NCI-H2107 treated with DMSO at 0.1 percent for 48 hours (cell line): Measurements from ENCODE around the gene CTNNA2.
A peak's percentile ranks its signal among the peaks of the same experiment; 100 is the strongest.

Experiments used
- DNase-seq: peaks from one replicate; lab custom pipeline; 2025; ENCODE audit not compliant: unreplicated experiment; lab: John Stamatoyannopoulos, UW

The CTNNA2 gene

DNA sequence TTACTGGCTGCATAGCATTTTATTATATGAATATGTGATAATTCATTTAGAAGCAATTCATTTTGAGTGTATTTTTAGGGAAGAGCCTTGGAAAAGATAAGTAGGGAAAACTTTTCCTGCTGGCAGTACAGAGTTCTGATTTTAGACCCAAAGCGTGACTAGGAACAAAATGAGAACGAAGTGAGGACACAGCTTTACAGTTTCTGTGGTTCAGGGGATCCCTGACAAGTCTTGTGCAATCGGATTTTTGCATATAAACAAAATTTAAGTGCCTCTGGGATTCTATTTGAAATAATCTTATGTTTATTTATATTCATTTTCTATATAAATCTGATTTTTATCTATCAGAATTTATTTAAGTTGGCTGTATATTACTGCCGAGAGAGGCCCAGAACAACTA lies 402.6 kb downstream of the CTNNA2 start:
- no peak for DNase-seq

DNA sequence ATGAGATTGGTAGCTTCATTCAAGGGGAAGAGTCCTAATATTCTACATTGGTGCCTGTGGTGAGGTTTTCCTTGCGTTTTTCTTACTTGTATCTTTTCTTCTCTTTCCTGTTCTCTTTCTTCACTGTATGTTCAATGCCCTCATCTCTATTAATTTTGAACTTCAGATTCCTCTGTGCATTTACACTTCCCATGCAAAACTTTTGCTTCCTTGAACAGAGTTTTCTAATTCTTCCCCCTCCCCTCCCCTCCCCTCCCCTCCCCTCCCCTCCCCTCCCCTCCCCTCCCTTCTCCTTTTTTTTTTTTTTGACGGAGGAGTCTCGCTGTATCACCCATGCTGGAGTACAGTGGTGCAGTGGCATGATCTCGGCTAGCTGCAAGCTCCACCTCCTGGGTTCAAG lies 403.4 kb downstream of the CTNNA2 start:
- DNase-seq = no peak

DNA sequence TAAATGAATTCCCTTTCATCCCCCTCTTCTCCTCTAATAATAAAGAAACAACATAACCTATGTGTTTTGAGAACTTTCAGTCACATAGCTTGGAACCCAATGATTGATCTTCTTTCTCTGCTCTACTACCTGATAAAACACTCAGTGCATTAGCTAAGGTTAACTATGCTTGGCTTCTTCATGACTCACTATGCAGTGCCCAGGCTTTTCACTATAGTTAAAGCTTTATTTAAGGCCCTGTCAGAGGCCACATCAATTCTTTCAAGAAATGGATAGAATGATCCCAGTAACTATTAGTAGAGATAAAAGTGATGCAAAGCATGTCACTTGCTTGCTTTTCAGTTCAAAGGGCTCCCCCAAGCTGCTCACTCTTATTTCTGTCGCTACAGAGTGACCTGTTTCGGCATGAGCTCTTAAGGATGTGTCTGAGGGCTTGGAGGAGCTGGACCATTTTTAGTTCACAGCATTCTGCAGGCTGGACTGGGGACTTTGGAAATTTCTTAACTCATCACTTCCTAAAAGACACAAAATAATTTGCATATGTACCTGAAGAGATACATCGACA lies 407.7 kb downstream of the CTNNA2 start:
- no peak for DNase-seq

DNA sequence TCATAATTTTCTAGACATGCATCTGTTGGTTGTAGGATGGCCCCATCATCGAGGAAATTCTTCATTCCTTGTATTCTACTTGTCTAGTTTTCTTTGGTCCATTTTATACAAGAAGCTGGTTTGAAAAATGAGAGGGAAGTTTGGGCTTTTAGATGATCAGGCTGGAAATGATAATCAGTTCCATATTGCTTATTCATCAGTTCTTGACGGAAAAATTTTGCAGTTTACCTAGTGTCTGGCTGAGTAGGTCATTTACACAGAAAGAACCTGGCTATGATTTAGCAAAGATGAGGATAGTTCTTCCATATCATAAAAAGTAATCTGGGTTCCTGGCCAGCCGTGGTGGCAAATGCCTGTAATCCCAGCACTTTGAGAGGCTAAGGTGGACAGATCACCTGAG lies 416.8 kb downstream of the CTNNA2 start:
- DNase-seq = no peak

DNA sequence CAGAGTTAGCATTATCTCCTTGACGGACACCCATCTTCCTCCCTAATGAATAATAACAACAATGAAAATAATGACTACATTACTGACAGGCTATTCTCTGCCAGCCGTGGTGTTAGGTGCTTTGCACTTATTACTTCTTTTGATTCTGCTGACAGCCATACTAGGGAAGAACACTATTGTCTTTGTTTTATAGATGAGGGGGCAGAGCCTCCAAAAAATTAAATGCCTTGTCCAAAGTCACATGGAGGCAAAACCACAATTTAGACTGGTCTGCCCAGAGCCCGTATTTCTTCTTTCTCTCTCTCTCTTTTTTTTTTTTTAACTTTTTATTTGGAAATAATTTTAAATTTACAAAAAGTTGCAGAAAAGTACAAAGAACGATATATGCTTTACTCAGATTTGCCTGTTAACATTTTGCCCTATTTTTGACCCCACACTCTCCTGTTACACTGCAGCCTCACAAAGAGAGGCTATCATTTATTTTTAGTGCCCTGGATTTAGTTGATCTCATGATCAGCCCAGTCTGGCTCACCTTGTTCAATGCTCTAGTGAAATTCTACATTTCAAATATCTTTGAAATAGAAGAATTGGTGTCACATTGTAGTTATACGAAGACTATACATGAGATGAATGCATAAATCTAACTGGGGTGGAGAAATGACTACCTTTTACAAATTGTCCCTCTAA lies 422.3 kb downstream of the CTNNA2 start:
- no peak for DNase-seq

DNA sequence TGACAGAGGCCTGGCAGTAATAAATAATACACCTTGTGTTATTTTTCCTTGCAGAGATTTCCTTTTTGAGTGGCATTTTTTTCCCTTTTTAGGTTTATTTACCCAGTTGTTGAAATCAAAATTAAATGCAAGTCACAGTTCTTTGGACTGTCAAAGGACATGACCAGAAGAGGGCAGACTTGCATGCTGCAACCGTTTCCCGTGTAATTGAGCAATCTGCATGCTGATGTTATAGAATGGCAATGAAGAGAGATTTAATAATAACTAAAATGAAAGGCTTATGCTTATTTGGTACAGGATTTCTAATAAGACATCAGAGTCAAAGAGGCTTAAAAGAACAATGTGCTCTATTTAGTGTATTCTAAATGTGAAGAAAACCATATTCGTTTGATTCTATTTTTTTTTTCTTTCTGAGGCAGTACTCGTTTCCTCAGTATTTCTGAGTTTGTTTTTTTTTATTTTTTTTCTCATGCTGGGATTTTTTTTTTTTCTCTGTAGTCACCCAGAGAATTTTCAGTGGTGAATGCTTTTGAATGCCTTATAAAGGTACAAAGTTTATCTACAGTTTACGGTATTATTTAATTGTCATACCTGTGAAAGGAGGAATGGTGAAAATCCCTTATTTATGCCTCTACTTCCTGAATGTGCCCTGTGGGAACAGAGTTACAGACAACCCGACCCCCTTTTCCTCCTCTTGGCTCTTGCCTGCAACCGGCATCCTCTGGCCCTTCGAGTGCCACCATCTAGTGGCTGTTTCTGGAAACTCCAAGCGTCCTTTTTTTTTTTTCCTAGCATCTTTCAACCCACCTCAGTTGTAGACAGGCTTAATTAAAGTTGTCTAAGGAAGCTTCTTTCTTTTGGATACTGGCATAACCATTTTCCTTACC lies 423.2 kb downstream of the CTNNA2 start:
- peak; percentile 39 for DNase-seq

DNA sequence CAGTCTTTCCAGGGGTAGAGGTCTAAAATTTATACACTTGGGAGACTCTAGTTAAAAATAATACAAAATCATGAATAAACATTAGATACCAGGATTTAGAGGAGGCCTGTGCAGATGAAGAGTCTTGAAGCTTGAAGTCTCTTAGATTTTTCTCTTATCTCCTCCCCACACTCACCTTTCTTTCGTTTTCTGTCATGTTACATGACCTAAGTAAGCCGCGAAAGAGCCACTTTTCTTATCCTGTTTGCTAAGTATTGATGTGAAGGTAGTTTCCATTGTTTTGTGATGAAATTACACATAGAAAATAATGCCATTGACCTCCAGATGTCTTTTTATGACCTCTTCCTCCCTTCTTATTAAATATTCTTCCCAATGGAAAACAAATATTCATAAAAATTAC lies 423.9 kb downstream of the CTNNA2 start:
- no peak for DNase-seq

DNA sequence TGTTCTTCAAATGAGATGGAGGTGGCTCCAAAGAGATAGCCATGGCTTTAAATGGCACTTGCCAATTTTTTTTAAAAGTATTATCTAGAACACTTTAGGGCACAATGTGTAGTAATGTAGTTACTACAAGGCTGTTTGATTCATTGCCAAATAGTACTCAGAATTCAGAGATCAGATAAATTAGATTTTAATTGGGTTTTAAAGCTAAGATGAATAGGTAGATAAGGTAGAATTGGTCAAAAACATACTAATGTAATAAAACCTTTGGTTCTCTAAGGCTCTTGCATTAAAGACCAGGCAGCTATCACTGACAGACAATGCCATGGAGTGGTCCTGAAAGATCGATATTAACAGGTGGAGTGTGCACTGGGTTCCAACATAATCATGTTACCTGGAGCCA lies 425.8 kb downstream of the CTNNA2 start:
- DNase-seq = no peak

DNA sequence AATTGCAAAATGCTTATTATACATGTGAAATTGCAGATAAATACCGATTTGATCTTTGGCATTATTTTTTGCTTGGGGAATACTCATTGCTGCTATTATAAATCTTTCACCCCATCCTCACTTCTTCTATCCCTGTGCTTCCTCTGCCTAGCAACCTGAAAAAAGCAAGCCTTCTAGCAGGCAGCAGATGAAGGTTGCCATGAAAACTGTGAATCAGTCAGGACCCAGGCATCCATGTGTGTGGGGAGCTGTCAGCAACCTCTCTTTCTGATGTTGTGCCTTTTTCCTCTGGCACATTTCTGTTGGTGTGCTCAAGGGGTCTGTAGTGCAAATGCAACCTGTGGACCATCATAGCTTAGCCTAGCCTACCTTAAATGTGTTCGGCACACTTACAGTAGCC lies 427.5 kb downstream of the CTNNA2 start:
- DNase-seq = no peak

DNA sequence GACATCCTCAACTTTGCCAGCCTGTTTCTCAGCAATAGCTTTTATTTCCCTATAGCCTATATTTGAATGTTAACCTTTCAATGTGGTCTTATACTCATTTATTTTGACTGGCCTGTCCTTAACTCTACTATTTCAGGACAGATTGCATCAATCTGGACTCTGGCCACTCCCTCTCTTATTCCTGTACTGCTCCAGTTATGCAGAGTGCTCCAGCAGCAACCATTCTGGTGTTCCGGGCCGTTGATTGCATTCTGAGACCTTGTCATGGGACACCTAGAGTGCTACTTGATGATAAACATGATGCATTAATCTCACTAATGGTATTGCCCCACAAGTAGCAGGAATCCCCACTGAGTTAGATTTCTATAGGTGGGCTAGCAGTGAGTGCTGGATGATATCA lies 428.3 kb downstream of the CTNNA2 start:
- no peak for DNase-seq

DNA sequence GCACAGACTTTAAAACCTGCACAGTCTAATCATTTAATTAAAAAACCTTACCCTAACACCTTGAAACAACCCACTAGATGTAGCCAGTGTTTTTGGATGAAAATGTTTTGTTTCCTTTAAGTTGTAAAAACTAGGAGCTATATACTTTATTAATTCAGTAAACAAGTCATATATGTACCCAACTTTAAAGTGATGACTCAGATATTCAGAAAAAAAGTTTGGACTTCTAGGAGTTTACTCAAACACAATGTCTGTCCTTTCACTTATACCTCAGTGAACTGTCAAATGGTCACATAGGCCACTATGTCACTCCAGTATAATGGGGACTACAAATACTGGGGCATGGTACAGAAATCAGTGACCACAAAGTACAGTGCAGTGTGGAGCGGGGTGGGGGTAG lies 431.4 kb downstream of the CTNNA2 start:
- DNase-seq = no peak

DNA sequence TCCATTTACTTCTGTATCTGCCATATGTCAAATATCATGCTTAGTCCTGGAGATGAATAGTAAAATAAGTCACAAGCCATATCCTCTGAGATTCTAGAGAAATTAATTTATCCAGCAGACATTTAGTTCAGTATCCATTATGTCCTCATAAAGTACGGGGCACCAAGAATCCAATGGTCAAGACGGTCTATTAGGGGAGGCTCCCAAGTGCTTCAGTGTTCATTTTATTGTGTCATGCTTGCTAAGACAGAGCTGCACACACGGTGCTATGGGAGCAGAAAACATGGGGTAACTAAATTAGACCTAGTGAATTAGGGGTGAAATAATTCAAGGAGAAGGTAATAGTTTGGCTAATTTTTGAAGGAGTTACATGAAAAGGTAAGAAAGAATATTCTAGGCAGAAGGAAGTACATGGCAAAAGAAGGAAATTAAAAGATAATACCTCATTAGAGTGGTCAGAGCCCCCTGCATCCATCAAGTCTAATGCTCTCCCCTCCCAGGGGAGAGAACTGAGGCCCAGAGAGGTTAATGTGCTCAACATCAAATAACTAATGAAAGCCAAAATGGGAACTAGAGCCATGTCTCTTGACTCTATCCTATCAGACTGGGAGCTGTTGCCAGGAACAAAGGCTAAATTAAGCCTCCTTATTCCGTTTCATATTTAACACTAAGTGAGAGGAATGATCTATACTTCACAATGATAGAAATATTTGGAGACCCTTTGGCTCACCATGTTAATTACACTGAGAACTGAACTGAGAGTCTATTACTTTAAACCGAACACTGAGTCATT lies 433.0 kb downstream of the CTNNA2 start:
- no peak for DNase-seq

DNA sequence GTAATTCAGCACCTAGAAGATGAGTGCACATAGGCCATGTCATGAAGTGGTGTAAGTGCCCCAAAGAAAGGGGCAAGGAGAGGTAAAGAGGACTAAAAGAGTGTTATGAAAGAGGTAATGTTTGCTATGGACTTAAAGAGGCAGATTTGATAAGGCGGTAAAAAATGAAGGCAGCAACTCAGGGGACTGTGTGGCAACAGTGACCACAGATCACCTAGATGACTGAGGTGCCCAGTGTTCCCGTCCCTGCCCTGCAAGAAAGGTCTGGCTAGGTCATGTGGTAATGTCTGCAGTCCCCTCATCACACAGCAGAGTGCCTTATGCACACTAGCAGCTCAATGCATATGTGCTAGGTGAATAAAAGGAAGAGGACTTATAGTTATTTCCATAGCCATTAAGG lies 434.9 kb downstream of the CTNNA2 start:
- DNase-seq = no peak

DNA sequence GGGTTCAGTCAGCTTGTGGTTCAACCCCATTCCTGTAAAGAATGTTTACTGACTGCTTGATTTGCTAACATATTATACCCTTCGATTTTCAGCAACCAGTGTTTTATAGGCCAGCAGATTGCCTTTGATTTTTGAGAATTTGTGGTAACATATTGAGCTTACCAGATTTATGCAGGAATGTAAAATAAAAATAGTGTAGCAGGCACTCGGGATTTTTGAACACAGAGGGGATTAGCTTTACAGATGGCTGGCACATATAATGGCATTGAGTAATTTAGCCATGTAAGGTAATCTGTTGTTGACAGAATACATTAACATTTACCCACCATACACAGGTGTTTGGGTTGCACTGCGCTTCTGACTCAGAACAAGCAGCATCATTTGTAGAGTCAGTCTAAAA lies 437.7 kb downstream of the CTNNA2 start:
- DNase-seq = no peak

DNA sequence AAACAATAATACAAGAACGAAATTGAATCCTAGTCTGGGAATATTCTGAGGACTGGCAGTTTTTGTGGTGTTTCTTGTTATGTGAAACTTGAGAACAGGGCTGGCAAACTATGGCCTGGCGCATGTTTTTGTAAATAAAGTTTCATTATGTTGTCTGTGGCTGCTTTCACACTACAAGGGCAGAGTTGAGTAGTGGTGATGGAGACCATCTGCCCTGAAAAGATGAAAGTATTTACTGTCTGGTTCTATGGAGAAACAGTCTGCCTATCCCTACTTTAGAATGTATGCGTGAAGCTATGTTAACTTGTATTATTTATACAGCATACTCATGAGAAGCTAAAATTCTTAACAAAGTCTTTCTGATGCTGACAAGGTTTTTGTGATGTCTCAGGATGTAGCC lies 439.8 kb downstream of the CTNNA2 start:
- DNase-seq = peak; percentile 6

DNA sequence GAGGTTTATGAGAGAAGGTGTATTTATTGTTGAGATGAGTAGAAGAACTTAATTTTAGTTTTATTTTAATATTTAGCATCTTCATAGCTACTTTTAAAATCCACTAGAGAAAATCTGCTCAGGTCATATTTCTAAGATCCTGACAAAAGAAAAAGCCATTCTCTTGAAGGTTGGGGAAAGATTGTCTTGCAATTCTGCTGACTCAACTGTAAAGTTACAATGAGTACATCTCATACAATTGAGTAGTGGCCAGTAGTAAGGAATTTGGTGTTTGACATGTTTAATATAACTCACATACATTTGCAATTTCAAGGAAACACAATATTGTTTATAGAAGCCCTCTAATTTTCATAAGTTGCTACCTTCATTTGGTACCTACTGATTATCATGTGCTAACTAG lies 447.2 kb downstream of the CTNNA2 start:
- no peak for DNase-seq

DNA sequence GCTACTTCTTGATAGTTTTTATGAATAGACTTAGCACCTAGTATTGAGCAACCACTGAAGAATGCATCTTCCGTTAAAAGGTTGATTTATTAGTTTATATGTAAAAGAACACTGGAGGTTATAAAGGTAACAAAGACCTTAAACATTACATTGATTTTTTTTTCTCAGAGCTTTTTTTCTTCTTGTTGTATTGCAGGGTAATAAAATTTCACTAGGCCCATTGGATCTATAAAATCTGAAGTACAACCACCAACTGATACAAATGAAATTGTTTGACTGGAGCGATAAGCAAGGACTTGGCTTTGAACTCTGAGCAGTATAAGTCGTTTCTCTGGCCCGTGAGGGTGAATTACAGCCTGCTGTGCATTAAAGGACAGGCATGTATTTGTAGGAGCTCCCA lies 447.7 kb downstream of the CTNNA2 start:
- no peak for DNase-seq

DNA sequence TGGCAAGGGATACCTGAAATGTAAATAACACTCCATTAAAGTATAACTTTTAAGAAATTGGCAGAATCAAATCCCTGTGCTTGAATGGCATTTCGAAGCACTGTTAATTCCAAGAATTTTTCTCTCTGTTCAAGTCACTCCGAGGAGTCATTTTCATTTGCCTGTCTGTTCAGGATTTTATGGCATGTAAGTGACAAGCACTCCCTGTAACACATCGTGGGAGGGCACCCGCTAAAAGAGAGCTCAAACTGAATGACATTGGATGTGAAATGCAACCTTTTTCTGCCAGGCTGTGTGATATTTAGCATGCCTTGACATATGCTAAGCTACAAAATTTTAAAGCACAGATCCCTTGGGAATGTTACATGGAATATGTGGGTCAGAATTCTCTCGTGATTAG lies 452.1 kb downstream of the CTNNA2 start:
- no peak for DNase-seq

DNA sequence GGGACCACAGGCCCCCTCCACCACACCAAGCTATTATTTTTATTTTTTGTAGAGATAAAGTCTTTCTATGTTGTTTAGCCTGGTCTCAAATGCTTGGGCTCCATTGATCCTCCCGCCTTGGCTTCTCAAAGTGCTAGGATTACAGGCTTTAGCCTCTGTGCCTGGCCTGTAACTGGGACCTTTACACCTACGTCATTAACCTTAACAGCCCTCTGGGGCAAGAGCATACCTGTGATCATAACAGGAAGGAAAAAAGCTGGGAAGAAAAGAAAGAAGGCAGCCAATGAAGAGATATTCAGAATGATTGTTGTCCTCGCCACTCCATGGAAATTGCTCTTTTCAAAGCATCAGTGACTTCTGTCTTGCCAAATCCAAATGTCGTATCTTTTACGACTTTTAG lies 453.5 kb downstream of the CTNNA2 start:
- DNase-seq = no peak

DNA sequence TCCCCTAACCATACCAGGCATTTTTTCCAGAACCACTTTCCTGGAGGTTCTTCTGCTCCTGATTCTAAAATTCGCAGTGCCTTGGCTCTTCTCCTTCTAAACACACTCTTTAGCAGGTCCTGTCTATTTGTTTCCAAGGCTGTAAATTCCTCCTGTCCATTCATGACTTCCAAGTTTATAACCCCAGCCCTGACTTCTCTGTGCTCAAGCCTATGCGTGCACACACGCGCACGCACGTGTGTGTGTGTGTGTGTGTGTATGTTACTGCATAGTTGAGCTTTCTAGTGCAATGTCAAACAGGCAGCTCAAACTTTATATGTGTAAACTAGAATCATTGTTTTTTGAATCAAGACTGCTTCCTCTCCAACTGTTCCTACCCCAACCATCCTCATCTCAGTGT lies 454.0 kb downstream of the CTNNA2 start:
- no peak for DNase-seq

DNA sequence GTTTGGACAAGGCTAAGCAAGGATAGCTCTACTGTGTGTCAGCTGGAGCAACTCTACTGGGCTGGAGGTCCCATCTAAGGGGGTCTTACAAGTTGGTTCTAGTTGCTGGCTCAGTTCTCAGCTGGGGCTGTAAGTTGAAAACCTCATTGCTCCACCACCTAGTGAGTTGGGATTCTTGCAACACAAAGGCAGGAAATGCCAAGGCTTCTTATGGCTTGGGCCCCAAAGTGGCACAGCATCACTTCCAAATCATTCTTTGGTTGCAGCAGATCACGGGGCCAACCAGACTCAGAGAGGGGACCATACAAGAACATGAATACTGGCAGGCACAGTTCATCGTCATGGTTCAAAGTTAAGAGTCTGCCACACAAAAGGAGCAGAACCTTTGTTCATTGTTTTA lies 459.0 kb downstream of the CTNNA2 start:
- no peak for DNase-seq

DNA sequence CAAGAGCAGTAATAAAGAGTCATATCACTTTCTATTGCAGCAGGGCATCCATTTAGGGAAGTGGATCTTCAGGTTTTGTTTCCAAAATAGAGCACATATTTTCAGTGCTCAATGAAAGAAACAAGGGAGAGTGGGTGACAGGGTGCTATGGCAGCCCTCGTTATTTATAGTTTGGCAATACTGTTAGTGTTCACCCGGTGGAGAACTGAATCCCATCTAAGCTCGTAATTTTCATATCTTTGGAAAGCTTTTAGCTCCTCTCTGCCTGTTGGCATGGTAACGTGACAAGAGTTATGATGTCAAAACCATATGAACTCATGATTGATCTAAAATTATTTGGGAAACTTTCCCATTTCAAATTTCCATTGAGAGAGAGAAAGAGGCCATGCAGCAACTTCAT lies 459.8 kb downstream of the CTNNA2 start:
- DNase-seq = no peak
